Measurements from ENCODE around the gene KRT1.

Gene KRT1

GRCh38 chr12:52647601-52648000, 32.6 kb downstream of the KRT1 start:
- Mint-ChIP-seq H3K4me3 (no peak overlapping the region), H3K27me3 (peaks cover 29% of the 10 kb centered on the region), H3K36me3 (no peaks in the 10 kb centered on the region), H3K27ac (no peak overlapping the region), H3K9me3 (no peaks in the 10 kb centered on the region), H3K4me1 (no peaks in the 10 kb centered on the region)
- ATAC-seq, result no peak

GRCh38 chr12:52646613-52647012, 33.6 kb downstream of the KRT1 start:
- Mint-ChIP-seq H3K27ac (no peak overlapping the region), H3K4me1 (no peaks in the 10 kb centered on the region), H3K9me3 (no peaks in the 10 kb centered on the region), H3K27me3 (peaks cover 36% of the 10 kb centered on the region), H3K36me3 (no peaks in the 10 kb centered on the region), H3K4me3 (no peak overlapping the region)
- ATAC-seq, result no peak

GRCh38 chr12:52645982-52646381, 34.2 kb downstream of the KRT1 start:
- H3K4me1 Mint-ChIP-seq, result no peaks in the 10 kb centered on the region
- H3K4me3 Mint-ChIP-seq, result no peak overlapping the region
- no peaks in the 10 kb centered on the region for H3K9me3 Mint-ChIP-seq
- no peak overlapping the region for H3K27ac Mint-ChIP-seq
- H3K36me3 Mint-ChIP-seq, result no peaks in the 10 kb centered on the region
- no peak for ATAC-seq
- peaks cover 38% of the 10 kb centered on the region for H3K27me3 Mint-ChIP-seq

- Mint-ChIP-seq H3K36me3 (no peaks in the 10 kb centered on the region), H3K27me3 (peaks cover 38% of the 10 kb centered on the region), H3K9me3 (no peaks in the 10 kb centered on the region), H3K27ac (no peak overlapping the region), H3K4me3 (no peak overlapping the region), H3K4me1 (no peaks in the 10 kb centered on the region)
- no peak for ATAC-seq
Measured at GRCh38 chr12:52645120-52645761, 35.0 kb downstream of the KRT1 start.

- no peaks in the 10 kb centered on the region for H3K9me3 Mint-ChIP-seq
- no peak overlapping the region for H3K4me3 Mint-ChIP-seq
- ATAC-seq, result no peak
- H3K36me3 Mint-ChIP-seq, result no peaks in the 10 kb centered on the region
- peaks cover 38% of the 10 kb centered on the region for H3K27me3 Mint-ChIP-seq
- H3K27ac Mint-ChIP-seq, result no peak overlapping the region
- H3K4me1 Mint-ChIP-seq, result no peaks in the 10 kb centered on the region
Measured at GRCh38 chr12:52644078-52644415, 36.2 kb downstream of the KRT1 start.

GRCh38 chr12:52643233-52644077, 36.8 kb downstream of the KRT1 start:
- H3K27me3 Mint-ChIP-seq, result peaks cover 38% of the 10 kb centered on the region
- no peaks in the 10 kb centered on the region for H3K9me3 Mint-ChIP-seq
- no peaks in the 10 kb centered on the region for H3K36me3 Mint-ChIP-seq
- no peak overlapping the region for H3K4me3 Mint-ChIP-seq
- H3K4me1 Mint-ChIP-seq, result no peaks in the 10 kb centered on the region
- no peak overlapping the region for H3K27ac Mint-ChIP-seq
- ATAC-seq, result no peak

GRCh38 chr12:52641468-52641867, 38.7 kb downstream of the KRT1 start:
- no peaks in the 10 kb centered on the region for H3K9me3 Mint-ChIP-seq
- no peak overlapping the region for H3K4me3 Mint-ChIP-seq
- no peak overlapping the region for H3K27ac Mint-ChIP-seq
- ATAC-seq, result no peak
- H3K36me3 Mint-ChIP-seq, result no peaks in the 10 kb centered on the region
- H3K4me1 Mint-ChIP-seq, result no peaks in the 10 kb centered on the region
- H3K27me3 Mint-ChIP-seq, result peaks cover 28% of the 10 kb centered on the region

- Mint-ChIP-seq H3K9me3 (no peaks in the 10 kb centered on the region), H3K4me1 (no peaks in the 10 kb centered on the region)
- no peak for ATAC-seq
Measured at GRCh38 chr12:52637299-52637698, 42.9 kb downstream of the KRT1 start.

GRCh38 chr12:52636592-52637258, 43.5 kb downstream of the KRT1 start:
- no peaks in the 10 kb centered on the region for H3K9me3 Mint-ChIP-seq
- H3K27me3 Mint-ChIP-seq, result peaks cover 8% of the 10 kb centered on the region
- ATAC-seq, result no peak
- H3K27ac Mint-ChIP-seq, result no peak overlapping the region
- no peak overlapping the region for H3K4me3 Mint-ChIP-seq
- H3K36me3 Mint-ChIP-seq, result no peaks in the 10 kb centered on the region
- H3K4me1 Mint-ChIP-seq, result no peaks in the 10 kb centered on the region

More at GRCh38 chr12:52637299-52637698, 42.9 kb downstream of the KRT1 start:
- H3K36me3 Mint-ChIP-seq, result no peaks in the 10 kb centered on the region
- H3K4me3 Mint-ChIP-seq, result no peak overlapping the region
- no peak overlapping the region for H3K27ac Mint-ChIP-seq
- H3K27me3 Mint-ChIP-seq, result peaks cover 14% of the 10 kb centered on the region

GRCh38 chr12:52636189-52636588, 44.0 kb downstream of the KRT1 start:
- Mint-ChIP-seq H3K36me3 (no peaks in the 10 kb centered on the region), H3K4me3 (no peak overlapping the region), H3K27me3 (peaks cover 6% of the 10 kb centered on the region), H3K27ac (no peak overlapping the region), H3K4me1 (no peaks in the 10 kb centered on the region), H3K9me3 (no peaks in the 10 kb centered on the region)
- no peak for ATAC-seq

- ATAC-seq, result no peak
- H3K27ac Mint-ChIP-seq, result no peak overlapping the region
- H3K4me1 Mint-ChIP-seq, result no peaks in the 10 kb centered on the region
- no peaks in the 10 kb centered on the region for H3K36me3 Mint-ChIP-seq
- H3K27me3 Mint-ChIP-seq, result peaks cover 18% of the 10 kb centered on the region
- H3K9me3 Mint-ChIP-seq, result no peaks in the 10 kb centered on the region
- no peak overlapping the region for H3K4me3 Mint-ChIP-seq
Measured at GRCh38 chr12:52634266-52635056, 45.7 kb downstream of the KRT1 start.

- peaks cover 22% of the 10 kb centered on the region for H3K27me3 Mint-ChIP-seq
- no peak overlapping the region for H3K27ac Mint-ChIP-seq
- no peak for ATAC-seq
- H3K4me1 Mint-ChIP-seq, result no peaks in the 10 kb centered on the region
- H3K36me3 Mint-ChIP-seq, result no peaks in the 10 kb centered on the region
- no peak overlapping the region for H3K4me3 Mint-ChIP-seq
- no peaks in the 10 kb centered on the region for H3K9me3 Mint-ChIP-seq
Measured at GRCh38 chr12:52633383-52633782, 46.8 kb downstream of the KRT1 start.

- H3K27me3 Mint-ChIP-seq, result peaks cover 26% of the 10 kb centered on the region
- H3K9me3 Mint-ChIP-seq, result no peaks in the 10 kb centered on the region
- no peak overlapping the region for H3K27ac Mint-ChIP-seq
- ATAC-seq, result no peak
- H3K4me1 Mint-ChIP-seq, result no peaks in the 10 kb centered on the region
- no peak overlapping the region for H3K4me3 Mint-ChIP-seq
- H3K36me3 Mint-ChIP-seq, result no peaks in the 10 kb centered on the region
Measured at GRCh38 chr12:52632656-52633055, 47.6 kb downstream of the KRT1 start.

- H3K4me3 Mint-ChIP-seq, result no peak overlapping the region
- no peaks in the 10 kb centered on the region for H3K9me3 Mint-ChIP-seq
- no peak for ATAC-seq
- H3K27ac Mint-ChIP-seq, result no peak overlapping the region
- no peaks in the 10 kb centered on the region for H3K36me3 Mint-ChIP-seq
- no peaks in the 10 kb centered on the region for H3K4me1 Mint-ChIP-seq
- H3K27me3 Mint-ChIP-seq, result peaks cover 26% of the 10 kb centered on the region
Measured at GRCh38 chr12:52631676-52632459, 48.3 kb downstream of the KRT1 start.
